ENCODE measurements around the gene C1orf35. TPM values are rescaled to one million over a fixed set of nuclear protein-coding genes. Genes with fewer than 3 reads are reported as not detected.
A peak's percentile ranks its signal among the peaks of the same experiment; 100 is the strongest.

Gene C1orf35
- total and polyA plus RNA-seq, 7 donors = 3.6 to 8.2 (median 5.7) TPM

GRCh38 chr1:228104526-228105269, 1.6 kb upstream of the C1orf35 start:
- intact Hi-C loops (cut with DNase I) = no loop called here
- peaks cover 0 to 37% of the 10 kb centered on the region in 2 donors for H3K36me3 ChIP-seq (ENCODE audit: insufficient read depth in 1 of 2, low read depth in 1 of 2)
- no peak for TF ChIP-seq CTCF (IDR thresholded peaks at IDR 0.05)
- no peak overlapping the region for H3K4me3 ChIP-seq
- peaks cover 29% of the 10 kb centered on the region for H3K4me1 ChIP-seq
- 33 to 57% (median 49%) methylated on average over 7 of the region's 7 CpGs for WGBS, 3 donors
- no peaks in the 10 kb centered on the region for H3K27me3 ChIP-seq (ENCODE audit: insufficient read depth in 3 of 3, low read length in 2 of 3)
- H3K27ac ChIP-seq = peak overlapping the region; percentile 85
- DNase-seq = peak in 1 of 2 donors; percentile 75
- ATAC-seq = peak in 1 of 4 donors; percentile 14
- H3K9me3 ChIP-seq = no peaks in the 10 kb centered on the region

- no peaks in the 10 kb centered on the region for H3K9me3 ChIP-seq
- intact Hi-C loops (cut with DNase I) = loop anchor here in 1 of 2 donors (2.0 kb wide), 1 partner anchor 17 kb away; no protein-coding TSS in a partner anchor
- 19 to 22% (median 20%) methylated on average over 51 to 73 of the region's 73 CpGs for WGBS, 3 donors
- peak overlapping the region; percentile 85 for H3K27ac ChIP-seq
- ATAC-seq (peak in 2 of 4 donors; percentile 1 to 6), DNase-seq (peak; percentile 48 to 71)
- peaks cover 0 to 55% of the 10 kb centered on the region in 2 donors for H3K36me3 ChIP-seq (ENCODE audit: insufficient read depth in 1 of 2, low read depth in 1 of 2)
- H3K4me1 ChIP-seq = peaks cover 18% of the 10 kb centered on the region
- H3K27me3 ChIP-seq (ENCODE audit: insufficient read depth in 3 of 3, low read length in 2 of 3) = no peaks in the 10 kb centered on the region
- H3K4me3 ChIP-seq = peak overlapping the region; percentile 82
- TF ChIP-seq CTCF (IDR thresholded peaks at IDR 0.05) = no peak
Observed at GRCh38 chr1:228101994-228102790, 933 bp downstream of the C1orf35 start.

GRCh38 chr1:228101614-228101993, 1.5 kb downstream of the C1orf35 start:
- no peak for TF ChIP-seq CTCF (IDR thresholded peaks at IDR 0.05)
- Histone ChIP-seq H3K9me3 (no peaks in the 10 kb centered on the region), H3K4me1 (peaks cover 18% of the 10 kb centered on the region), H3K4me3 (peak overlapping the region; percentile 82), H3K27me3 (ENCODE audit: insufficient read depth in 3 of 3, low read length in 2 of 3) (no peaks in the 10 kb centered on the region), H3K36me3 (ENCODE audit: insufficient read depth in 1 of 2, low read depth in 1 of 2) (peaks cover 0 to 53% of the 10 kb centered on the region in 2 donors), H3K27ac (peak overlapping the region; percentile 85)
- DNase-seq = peak in 1 of 2 donors; percentile 53
- no peak for ATAC-seq
- WGBS, 3 donors = 57 to 61% (median 59%) methylated on average over 15 of the region's 15 CpGs
- intact Hi-C loops (cut with DNase I) = no loop called here

GRCh38 chr1:228100822-228101613, 2.1 kb downstream of the C1orf35 start:
- H3K27ac ChIP-seq = no peak overlapping the region
- intact Hi-C loops (cut with DNase I) = no loop called here
- WGBS, 3 donors = 63 to 67% (median 64%) methylated on average over 12 of the region's 12 CpGs
- H3K9me3 ChIP-seq = no peaks in the 10 kb centered on the region
- peaks cover 18% of the 10 kb centered on the region for H3K4me1 ChIP-seq
- H3K36me3 ChIP-seq (ENCODE audit: insufficient read depth in 1 of 2, low read depth in 1 of 2) = peaks cover 0 to 53% of the 10 kb centered on the region in 2 donors
- no peaks in the 10 kb centered on the region for H3K27me3 ChIP-seq (ENCODE audit: insufficient read depth in 3 of 3, low read length in 2 of 3)
- peak overlapping the region; percentile 82 for H3K4me3 ChIP-seq
- no peak for ATAC-seq
- TF ChIP-seq CTCF (IDR thresholded peaks at IDR 0.05) = no peak
- peak in 1 of 2 donors; percentile 54 for DNase-seq

All from psoas muscle (tissue), 8 donors.